Measurements from ENCODE around the gene PRKAG1. TPM values are rescaled to one million over a fixed set of nuclear protein-coding genes. Genes with fewer than 3 reads are reported as not detected.

The PRKAG1 gene
- total and polyA plus RNA-seq, 10 of the 15 experiments (the other 5 are each of a cell fraction or from before 2014, with no cell fraction given), result 44.5 to 91.6 (median 60.9) TPM

GRCh38 chr12:49010092-49010668 is 8.4 kb downstream of the PRKAG1 start (continued):
- TF ChIP-seq CUX1 (IDR thresholded peaks at IDR 0.05; ENCODE audit: insufficient replicate concordance, low read depth, low read length) (no peak), RAD51 (IDR thresholded peaks at IDR 0.05) (no peak), NBN (IDR thresholded peaks at IDR 0.05) (no peak), TCF12 (IDR thresholded peaks at IDR 0.05; ENCODE audit: low read depth, low read length) (no peak), ZZZ3 (IDR thresholded peaks at IDR 0.05; ENCODE audit: control insufficient read depth, insufficient read length, low read depth) (no peak), PRDM15 (CRISPR knock-in tag; IDR thresholded peaks at IDR 0.05) (no peak), STAT1 (conservative IDR thresholded peaks at IDR 0.05) (no peak), MLLT1 (IDR thresholded peaks at IDR 0.05) (no peak)

All from GM12878 (cell line).